Measurements from ENCODE around the gene MFAP3.

The MFAP3 gene

DNA sequence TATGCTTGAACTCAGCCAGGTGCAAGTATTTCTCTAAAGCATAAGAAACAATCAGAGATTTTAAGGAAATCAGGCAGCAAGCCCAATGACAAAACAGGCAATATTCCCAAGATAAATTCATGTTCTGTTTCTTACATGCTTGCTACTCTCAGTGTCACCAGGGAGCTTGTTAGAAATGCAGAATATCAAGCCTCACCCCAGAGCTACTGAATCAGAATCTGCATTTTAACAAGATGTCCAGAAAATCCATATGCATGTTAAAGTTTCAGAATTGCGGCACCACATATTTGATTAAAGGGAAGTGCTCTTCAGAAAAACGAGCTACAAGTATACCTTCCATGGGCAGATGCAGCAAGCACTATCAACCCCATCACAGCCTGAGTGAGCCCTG lies 54.4 kb downstream of the MFAP3 start:
- DNase-seq = no peak

DNA sequence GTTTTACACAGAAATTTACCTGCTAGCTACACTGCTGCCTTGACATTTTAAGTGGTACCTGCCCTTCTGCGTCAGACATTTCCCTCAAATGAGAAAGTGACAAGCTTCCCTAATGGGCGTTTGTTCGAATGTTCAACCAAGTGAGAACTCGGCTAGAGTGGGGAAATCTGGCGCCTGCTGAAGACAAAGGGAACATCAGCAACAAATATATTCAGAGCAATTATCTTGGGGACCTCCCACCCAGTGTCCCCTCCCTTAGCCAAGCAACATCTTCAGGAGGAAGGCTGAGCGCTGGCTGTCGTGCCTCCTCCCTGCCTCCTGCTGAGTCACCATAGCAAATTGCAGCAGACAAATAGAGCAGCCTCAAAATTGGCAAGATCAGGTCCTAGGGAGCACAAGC lies 57.1 kb downstream of the MFAP3 start:
- no peak for DNase-seq

DNA sequence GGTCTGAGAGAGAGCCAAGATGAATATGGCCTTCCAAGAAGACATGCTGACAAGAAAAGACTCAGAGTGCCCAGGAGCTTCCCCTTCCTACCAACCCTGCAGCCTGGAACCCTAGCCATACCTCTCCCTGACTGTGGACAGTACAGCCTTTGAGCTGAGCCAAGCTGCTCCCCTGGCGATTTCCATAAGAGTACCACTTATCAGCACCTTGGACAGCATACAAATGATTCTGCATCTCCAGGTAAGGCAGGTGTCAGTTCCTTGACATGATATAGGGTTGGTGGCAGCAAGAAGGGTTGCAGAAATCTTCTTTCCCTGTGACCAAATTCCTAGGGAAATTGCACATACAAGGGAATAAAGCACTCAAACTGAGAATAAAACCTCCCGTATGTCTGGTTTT lies 58.3 kb downstream of the MFAP3 start:
- no peak for DNase-seq

DNA sequence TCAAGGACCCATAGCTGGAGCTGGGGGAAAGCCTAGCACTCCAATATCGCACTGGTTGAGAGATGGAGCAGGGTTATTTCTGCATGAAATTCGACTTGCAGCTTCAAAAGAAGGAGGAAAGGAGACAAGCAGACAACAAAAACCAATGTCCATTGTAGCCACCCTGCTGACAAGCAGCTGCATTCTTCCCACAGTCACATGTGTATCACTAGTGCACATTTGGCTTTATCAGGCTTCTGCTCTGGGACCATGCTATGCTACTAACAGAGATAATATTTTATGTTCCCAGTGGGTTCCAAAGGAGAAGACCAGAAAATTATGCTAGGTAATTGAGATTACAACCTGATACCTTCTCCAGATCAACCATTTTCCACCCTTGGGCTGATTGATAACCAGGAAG lies 59.7 kb downstream of the MFAP3 start:
- DNase-seq = no peak

DNA sequence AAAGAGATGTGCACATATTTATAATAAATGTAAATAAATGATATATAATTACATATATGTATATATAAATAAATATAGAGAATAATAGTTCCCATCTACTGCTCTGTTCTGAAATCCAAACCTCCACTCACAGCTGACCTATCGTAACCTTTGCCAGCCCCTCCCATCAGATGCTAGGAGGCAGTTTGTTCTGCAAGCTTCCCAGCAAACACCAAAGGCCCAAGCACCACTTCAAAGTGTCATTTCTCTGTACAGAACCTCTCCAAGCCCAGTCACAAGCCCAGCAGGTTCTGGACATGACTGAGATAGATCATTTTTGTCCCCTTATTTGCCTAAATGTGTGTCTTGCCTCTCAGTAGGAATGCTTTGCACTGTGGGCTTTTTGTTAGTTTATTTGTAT lies 62.4 kb downstream of the MFAP3 start:
- DNase-seq = no peak

DNA sequence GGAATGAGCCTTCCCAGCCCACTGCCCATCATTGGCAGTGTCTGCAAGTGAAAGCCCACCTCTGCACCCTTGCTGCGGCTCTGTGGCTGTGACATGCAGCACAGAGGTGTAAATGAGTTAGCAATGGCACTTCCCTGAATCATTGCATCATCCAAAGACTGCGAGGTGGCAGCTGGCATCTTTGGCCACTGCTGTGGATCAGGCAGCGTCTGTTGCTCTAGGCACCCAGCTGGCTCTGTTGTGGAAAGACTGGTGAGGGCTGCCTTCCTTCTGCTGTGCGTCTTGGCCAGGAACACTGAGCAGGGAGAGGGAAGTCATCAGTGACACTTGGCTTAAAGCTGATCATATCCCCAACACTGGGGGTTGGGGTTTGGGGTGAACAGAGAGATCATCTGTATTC lies 64.5 kb downstream of the MFAP3 start:
- DNase-seq = no peak

All from fibroblast of skin of scalp (primary cell).